ENCODE data around the gene YPEL2.
"Not testable (repeated sequence)": the region's sequence is repeated elsewhere in the genome, so short reads cannot be mapped to it uniquely, and the experiment has no call there.

YPEL2 gene, protein sequence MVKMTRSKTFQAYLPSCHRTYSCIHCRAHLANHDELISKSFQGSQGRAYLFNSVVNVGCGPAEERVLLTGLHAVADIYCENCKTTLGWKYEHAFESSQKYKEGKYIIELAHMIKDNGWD

GRCh38 chr17:59331129-59331928, at the start of gene YPEL2:
Gene YPEL2 (plus strand): TSS chr17:59331655. CDS start chr17:59353410, 21,755 bp downstream.
- DNase-seq (ENCODE audit: low read depth) = peak; percentile 83

- DNase-seq (ENCODE audit: low read depth) = no peak
Observed at GRCh38 chr17:59284317-59284716, 47.1 kb upstream of the YPEL2 start.

GRCh38 chr17:59287452-59287851, 44.0 kb upstream of the YPEL2 start:
- no peak for DNase-seq (ENCODE audit: low read depth)

DNA sequence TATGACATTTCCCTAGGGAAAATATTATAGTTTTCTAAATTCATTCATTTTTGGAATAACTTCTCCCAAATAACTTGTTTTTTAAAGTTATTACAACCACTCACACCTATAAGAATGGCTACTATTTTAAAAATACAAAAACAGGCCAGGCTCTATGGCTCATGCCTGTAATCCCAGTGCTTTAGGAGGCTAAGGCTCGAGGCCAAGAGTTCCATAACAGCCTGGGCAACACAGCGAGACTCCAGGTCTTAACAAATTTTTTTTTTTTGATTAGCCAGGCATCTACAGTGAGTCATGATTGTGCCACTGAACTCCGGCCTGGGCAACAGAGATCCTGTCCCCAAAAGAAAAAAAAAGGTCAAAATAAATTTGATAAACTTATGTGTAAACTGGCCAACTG, 43.6 kb upstream of the YPEL2 start:
- DNase-seq (ENCODE audit: low read depth) = no peak

GRCh38 chr17:59289981-59290301, 41.5 kb upstream of the YPEL2 start:
- no peak for DNase-seq (ENCODE audit: low read depth)

DNA sequence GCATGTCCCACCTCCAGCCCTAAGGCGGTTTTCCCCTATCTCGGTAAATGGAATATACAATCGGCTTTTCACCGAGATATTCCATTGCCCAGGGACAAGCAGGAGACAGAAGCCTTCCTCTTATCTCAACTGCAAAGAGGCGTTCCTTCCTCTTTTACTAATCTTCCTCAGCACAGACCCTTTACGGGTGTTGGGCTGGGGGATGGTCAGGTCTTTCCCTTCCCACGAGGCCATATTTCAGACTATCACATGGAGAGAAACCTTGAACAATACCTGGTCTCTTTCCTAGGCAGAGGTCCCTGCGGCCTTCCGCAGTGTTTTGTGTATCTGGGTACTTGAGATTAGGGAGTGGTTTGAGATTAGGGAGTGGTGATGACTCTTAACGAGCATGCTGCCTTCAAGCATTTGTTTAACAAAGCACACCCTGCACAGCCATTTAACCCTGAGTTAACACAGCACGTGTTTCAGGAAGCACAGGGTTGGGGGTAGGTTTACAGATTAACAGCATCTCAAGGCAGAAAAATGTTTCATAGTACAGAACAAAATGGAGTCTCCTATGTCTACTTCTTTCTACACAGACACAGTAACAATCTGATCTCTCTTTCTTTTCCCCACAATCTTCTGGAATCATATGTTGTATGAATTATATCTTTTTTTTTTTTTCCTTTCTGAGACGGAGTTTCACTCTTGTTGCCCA, 41.0 kb upstream of the YPEL2 start:
- not testable (repeated sequence) for DNase-seq (ENCODE audit: low read depth)

DNA sequence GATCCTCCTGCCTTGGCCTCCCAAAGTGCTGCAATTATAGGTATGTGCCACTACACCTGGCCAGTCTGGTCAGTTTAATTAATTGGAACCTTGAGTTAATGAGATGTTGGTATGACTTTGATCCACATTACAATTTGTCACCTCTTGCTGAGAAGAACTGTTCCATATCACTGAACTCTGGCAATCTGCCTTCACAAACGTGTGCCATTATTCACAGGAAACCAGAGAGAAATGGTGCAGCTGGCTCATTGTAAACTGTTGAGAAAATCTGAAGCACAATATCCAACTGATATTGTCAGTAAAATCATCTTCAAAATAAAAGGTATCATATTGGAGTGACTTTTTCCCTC, 39.3 kb upstream of the YPEL2 start:
- no peak for DNase-seq (ENCODE audit: low read depth)

GRCh38 chr17:59296190-59296589, 35.3 kb upstream of the YPEL2 start:
- no peak for DNase-seq (ENCODE audit: low read depth)

- no peak for DNase-seq (ENCODE audit: low read depth)
Observed at GRCh38 chr17:59298521-59298920, 32.9 kb upstream of the YPEL2 start.

DNA sequence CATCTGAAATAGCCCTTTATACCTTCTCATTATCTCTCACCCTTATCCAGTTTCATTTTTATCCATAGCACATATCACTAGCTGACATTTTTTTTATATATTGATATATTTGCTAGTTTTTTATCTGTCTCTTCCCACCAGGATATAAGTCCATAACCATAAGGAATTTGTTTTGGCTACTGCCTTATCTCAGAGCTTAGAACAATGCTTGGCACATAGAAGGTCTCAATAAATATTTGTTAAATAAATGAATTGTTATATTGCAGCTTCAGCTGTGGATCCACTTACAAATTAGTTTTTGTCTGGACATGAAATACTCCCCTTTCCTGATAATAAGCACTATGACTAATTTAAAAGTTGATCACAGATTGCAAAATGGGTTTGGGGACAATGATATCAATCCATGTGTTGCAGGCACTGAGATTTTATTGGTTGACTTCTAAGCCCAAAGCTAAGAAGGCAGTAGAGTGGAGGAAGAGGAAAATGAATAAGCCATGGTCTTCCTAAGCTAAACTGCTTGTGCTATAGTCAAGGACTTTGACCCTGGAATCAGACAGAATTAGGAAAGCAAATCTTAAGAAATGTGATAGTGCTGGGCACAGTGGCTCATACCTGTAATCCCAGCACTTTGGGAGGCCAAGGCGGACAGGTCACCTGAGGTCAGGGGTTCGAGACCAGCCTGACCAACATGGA, 31.9 kb upstream of the YPEL2 start:
- DNase-seq (ENCODE audit: low read depth) = no peak

- no peak for DNase-seq (ENCODE audit: low read depth)
Observed at GRCh38 chr17:59300941-59301340, 30.5 kb upstream of the YPEL2 start.

- DNase-seq (ENCODE audit: low read depth) = no peak
Observed at GRCh38 chr17:59304811-59305210, 26.6 kb upstream of the YPEL2 start.

- no peak for DNase-seq (ENCODE audit: low read depth)
Observed at GRCh38 chr17:59310263-59310920, 21.1 kb upstream of the YPEL2 start.

DNA sequence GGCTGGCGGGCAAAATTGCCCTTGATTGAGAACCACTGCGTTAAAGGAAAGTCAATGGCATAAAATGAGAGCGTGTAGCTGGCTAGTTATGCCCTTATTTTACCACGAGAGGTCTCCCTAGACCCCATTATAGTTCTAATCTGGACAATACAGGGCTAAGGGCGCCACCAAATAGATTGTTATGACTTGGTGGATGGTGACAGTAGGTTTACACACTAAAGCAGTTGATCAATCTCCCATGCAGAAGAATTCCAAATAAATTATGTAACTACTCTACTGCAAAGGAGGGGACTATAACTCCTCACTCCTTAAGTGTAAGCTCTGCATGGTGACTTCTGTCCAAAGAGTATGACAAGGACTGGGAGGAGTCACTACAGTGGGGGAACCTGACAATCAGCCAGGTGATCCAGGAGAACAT, 20.4 kb upstream of the YPEL2 start:
- peak; percentile 13 for DNase-seq (ENCODE audit: low read depth)

GRCh38 chr17:59311521-59311920, 19.9 kb upstream of the YPEL2 start:
- not testable (repeated sequence) for DNase-seq (ENCODE audit: low read depth)

DNA sequence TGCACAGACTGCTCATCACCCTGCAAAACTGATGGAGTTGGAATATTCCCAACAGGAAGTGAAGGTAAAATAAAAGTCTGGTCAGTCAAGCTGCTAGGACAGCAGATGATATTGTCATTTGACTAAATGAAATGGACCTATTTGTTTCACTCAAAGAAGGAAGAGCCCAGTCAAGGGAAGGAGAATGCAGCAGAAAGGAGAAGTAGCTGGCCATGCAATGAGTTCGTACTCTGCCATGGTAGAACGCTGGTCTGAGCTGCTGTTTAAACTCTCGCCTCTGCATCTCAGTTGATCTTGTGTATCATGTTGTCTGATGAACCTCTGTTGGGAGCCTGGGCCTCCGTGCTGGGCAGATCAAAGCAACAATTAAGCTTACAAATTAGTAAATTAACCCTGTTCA, 15.6 kb upstream of the YPEL2 start:
- no peak for DNase-seq (ENCODE audit: low read depth)

DNA sequence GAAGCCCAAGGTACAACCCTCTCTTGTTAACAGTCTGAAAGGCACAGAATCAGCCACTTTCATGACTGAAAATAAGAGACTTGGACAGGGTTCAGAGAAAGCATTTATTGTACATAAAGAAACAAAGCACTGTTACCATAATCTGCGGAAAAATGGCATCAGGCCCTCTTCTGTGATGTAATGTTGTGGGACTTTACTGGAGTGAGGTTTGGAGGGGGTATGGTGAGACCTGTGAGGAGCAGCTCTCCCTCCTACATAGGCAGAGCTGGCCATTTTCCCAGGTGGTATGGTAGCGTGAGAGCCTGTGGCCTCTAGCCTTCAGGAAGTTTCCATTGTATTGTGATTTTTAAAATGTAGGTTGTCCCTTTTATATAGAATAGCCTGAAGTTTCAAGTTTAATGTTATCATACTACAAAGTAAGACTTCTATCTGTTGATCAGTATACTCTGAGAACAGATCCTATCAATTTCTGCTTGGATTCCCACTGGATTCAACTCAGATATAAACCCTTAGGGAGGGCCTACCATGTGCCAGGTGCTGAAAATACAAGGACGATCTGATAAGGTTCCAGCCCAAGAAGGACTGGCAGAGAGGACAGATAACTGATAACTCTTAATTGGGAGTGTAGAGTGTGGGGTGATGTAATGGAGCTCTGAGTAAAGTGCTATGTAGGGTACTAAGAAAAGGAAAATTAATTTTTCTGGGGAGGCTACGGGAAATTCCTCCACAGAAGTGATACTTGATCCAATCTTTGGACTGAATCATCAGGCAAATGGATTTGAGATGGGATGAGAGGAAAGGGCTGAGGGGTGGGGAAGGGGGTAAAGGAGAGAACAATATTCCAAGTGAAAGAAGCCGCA, 4.1 kb upstream of the YPEL2 start:
- no peak for DNase-seq (ENCODE audit: low read depth)

DNA sequence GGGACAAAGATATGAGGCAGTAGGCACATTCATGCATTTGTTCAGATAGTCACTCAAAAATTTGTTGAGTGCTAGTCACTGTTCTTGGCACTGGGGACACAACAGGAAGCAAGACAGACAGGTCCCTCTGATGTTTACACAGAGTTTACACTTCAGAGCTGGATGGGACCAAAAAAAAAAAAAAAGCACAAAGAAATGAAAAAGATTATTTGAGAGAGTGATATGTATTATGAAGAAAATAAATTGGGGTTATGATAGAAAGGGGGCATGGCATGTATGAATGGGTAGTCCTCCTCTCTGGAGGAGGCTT, 3.5 kb upstream of the YPEL2 start:
- DNase-seq (ENCODE audit: low read depth) = no peak

DNA sequence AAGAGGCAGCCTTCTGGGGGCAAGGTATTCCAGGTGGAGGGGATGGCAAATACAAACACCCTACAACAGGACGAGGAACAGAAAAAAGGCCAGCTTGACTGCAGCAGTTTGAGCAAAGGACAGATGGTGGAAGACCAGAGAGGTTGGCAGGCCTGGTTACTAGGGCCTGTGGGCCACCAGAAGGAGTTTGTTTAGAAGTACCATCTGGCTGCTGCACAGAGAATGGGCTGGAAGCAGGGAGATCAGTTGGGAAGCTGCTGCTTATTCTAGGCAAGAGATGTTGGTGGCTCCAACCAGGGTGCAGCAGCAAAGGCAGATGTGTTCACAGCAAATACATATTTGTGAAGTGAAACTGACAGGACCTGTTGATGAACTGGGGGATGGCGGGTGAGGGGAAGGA, 2.9 kb upstream of the YPEL2 start:
- no peak for DNase-seq (ENCODE audit: low read depth)

DNA sequence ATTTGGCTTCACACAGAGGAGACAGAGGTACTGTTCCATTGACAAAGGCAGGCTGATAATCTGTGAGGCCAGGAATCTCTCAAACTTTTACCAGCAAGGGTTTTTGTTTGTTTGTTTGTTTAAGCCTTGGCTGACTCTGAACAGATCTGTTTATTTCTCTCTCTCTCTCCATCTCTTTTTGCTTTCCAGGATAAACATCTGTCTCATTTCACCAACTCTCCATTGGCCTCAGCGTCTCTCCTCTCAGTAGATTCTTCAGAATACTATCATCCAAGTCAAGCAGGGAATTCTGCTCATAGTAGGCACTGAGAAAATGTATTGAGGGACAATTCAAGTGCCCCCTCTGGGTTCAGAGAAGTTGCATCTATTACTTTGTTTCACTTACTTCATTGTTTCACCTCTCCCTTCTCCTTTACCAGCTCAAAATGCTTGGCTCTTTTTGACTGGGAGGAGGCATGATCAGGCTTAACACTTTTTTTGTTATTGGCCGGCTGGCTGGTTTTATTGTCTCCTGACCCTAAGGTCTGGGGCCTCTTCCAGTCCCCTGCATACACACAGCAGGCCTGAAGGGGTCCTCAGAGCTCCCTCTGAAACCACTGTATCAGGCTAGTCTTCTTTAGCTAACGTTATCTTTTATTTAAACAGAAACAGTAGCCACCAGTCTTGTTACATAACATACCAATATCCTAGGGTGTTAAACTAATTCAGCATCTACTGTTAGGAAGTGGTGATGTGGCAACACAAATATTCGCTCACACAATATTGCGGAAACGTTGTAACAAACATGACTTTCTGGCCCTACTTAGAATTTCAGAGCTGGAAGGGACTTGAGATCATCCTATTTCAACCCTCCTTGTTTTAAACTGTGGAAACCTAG, 2.0 kb upstream of the YPEL2 start:
- DNase-seq (ENCODE audit: low read depth) = peak; percentile 24
